GM18511 (cell line): ENCODE data around the gene CCDC93.

ENCODE experiments used
- ATAC-seq: cut with Tn5 transposase; IDR thresholded peaks from one replicate; pipeline ENCODE4 v1.9.1; 2021; ENCODE audit warnings: mild to moderate bottlenecking, moderate library complexity; ENCODE audit not compliant: unreplicated experiment

CCDC93 gene

GRCh38 chr2:117958186-117958585, 55.7 kb downstream of the CCDC93 start:
- ATAC-seq: no peak

GRCh38 chr2:117957616-117958015, 56.3 kb downstream of the CCDC93 start:
- ATAC-seq: no peak

- ATAC-seq: no peak
Observed at GRCh38 chr2:117956036-117956796, 57.7 kb downstream of the CCDC93 start.

GRCh38 chr2:117953231-117953630, 60.6 kb downstream of the CCDC93 start:
- no peak for ATAC-seq

- ATAC-seq: no peak
Observed at GRCh38 chr2:117952701-117953100, 61.2 kb downstream of the CCDC93 start.

GRCh38 chr2:117952228-117952627, 61.6 kb downstream of the CCDC93 start:
- no peak for ATAC-seq

- ATAC-seq: no peak
Observed at GRCh38 chr2:117949806-117950205, 64.1 kb downstream of the CCDC93 start.

- no peak for ATAC-seq
Observed at GRCh38 chr2:117948615-117949014, 65.3 kb downstream of the CCDC93 start.

GRCh38 chr2:117945296-117945695, 68.6 kb downstream of the CCDC93 start:
- ATAC-seq: no peak

- ATAC-seq: no peak
Observed at GRCh38 chr2:117944816-117945215, 69.1 kb downstream of the CCDC93 start.

GRCh38 chr2:117943013-117943672, 70.7 kb downstream of the CCDC93 start:
- no peak for ATAC-seq

GRCh38 chr2:117942551-117942950, 71.3 kb downstream of the CCDC93 start:
- no peak for ATAC-seq

GRCh38 chr2:117941693-117942092, 72.2 kb downstream of the CCDC93 start:
- no peak for ATAC-seq

GRCh38 chr2:117940436-117940835, 73.4 kb downstream of the CCDC93 start:
- ATAC-seq: no peak

- ATAC-seq: no peak
Observed at GRCh38 chr2:117938611-117939010, 75.3 kb downstream of the CCDC93 start.

- ATAC-seq: no peak
Observed at GRCh38 chr2:117936871-117937428, 76.9 kb downstream of the CCDC93 start.

GRCh38 chr2:117935954-117936353, 77.9 kb downstream of the CCDC93 start:
- no peak for ATAC-seq

GRCh38 chr2:117935456-117935855, 78.4 kb downstream of the CCDC93 start:
- no peak for ATAC-seq

- ATAC-seq: no peak
Observed at GRCh38 chr2:117933884-117934354, 80.0 kb downstream of the CCDC93 start.

GRCh38 chr2:117931978-117932377, 81.9 kb downstream of the CCDC93 start:
- ATAC-seq: no peak

GRCh38 chr2:117931266-117931665, 82.6 kb downstream of the CCDC93 start:
- ATAC-seq: no peak

GRCh38 chr2:117930775-117931174, 83.1 kb downstream of the CCDC93 start:
- no peak for ATAC-seq
